Measurements from ENCODE around the gene LMBR1L. TPM values are rescaled to one million over a fixed set of nuclear protein-coding genes. Genes with fewer than 3 reads are reported as not detected.

Gene LMBR1L
- total RNA-seq, 1 donor from 2014 or later: 67.9 TPM

GRCh38 chr12:49094975-49095365 is 15.7 kb downstream of the LMBR1L start:
- Histone ChIP-seq H3K4me3 (ENCODE audit: low read depth, low read length) (no peak overlapping the region), H3K36me3 (ENCODE audit: control insufficient read depth, insufficient read depth, low read length) (no peaks in the 10 kb centered on the region), H3K27me3 (ENCODE audit: control insufficient read depth, insufficient read depth, low read length) (peaks cover 33% of the 10 kb centered on the region)
- TF ChIP-seq, protein P1, sequence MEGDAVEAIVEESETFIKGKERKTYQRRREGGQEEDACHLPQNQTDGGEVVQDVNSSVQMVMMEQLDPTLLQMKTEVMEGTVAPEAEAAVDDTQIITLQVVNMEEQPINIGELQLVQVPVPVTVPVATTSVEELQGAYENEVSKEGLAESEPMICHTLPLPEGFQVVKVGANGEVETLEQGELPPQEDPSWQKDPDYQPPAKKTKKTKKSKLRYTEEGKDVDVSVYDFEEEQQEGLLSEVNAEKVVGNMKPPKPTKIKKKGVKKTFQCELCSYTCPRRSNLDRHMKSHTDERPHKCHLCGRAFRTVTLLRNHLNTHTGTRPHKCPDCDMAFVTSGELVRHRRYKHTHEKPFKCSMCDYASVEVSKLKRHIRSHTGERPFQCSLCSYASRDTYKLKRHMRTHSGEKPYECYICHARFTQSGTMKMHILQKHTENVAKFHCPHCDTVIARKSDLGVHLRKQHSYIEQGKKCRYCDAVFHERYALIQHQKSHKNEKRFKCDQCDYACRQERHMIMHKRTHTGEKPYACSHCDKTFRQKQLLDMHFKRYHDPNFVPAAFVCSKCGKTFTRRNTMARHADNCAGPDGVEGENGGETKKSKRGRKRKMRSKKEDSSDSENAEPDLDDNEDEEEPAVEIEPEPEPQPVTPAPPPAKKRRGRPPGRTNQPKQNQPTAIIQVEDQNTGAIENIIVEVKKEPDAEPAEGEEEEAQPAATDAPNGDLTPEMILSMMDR (IDR thresholded peaks at IDR 0.05; ENCODE audit: insufficient read depth, low read length, poor library complexity, severe bottlenecking): no peak
- no peak for DNase-seq (ENCODE audit: low read depth)

DNA sequence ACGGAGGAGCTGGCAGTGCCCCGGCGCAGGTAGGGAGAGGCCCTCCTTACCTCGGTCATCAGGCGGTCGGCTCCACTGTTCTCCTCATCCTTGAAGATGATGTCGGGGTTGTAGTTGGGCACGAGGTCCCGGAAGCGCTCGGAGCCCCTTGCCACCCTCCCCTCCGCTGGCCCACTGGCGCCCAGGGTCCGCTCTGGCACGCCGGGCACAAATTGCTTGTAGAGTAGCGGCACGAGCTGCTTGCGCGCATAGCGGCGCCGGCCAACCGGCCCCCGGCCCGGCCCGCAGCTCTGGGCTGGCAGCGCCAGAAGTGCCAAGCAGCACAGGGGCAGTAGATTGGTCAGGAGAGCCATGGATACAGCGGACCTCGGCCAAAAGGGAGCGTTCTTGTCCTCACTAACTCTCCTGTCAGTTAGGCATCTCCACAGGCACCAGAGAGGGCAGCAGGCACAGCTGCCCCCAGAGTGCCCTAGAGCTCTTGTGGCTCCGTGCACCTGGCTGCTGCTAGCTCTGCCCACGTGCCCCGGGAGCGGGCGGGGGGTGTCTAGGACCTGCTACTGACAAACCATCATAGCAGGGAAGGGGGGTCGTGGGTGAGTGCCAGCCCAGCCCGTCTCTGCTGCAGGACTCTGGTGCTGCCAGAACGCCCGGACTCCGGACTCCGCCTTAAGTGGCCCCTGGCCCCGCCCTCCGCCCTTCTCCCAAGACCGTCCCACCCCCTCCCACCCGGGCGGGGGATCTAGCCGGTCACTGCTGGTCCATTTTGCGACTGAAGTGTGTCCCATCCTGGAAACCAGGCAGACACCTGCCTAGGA is 16.3 kb downstream of the LMBR1L start, which contains the start of gene DHH:
Gene DHH, minus strand, starts transcription at position 642 of the 815 bp plus-strand sequence. Its CDS starts 289 bp downstream, at position 353.
- no peak for DNase-seq (ENCODE audit: low read depth)
- Histone ChIP-seq H3K36me3 (ENCODE audit: control insufficient read depth, insufficient read depth, low read length) (no peaks in the 10 kb centered on the region), H3K4me3 (ENCODE audit: low read depth, low read length) (peak within 1 kb of the TSS; percentile 19), H3K27me3 (ENCODE audit: control insufficient read depth, insufficient read depth, low read length) (peaks cover 39% of the 10 kb centered on the region)
- TF ChIP-seq, protein P1 (IDR thresholded peaks at IDR 0.05; ENCODE audit: insufficient read depth, low read length, poor library complexity, severe bottlenecking): no peak

DNA sequence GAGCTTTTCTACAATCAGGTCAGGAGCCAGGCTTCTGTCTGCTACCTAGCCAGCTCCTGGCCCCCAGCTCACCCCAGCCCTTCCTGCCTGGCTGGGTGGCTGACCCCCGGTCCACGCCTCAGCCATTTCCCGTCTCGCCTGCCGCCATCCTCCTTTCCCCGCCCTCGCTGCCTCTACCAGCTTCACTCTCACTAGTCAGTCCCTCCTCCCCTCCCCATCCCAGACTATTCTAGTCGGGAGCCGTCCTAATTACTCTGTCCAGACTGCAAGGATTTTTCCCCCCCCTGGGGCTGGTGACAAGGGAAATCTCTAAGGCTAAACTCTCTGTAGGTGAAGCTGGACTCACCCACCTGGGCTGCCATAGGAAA is 16.9 kb downstream of the LMBR1L start:
- no peak for DNase-seq (ENCODE audit: low read depth)
- Histone ChIP-seq H3K27me3 (ENCODE audit: control insufficient read depth, insufficient read depth, low read length) (peaks cover 45% of the 10 kb centered on the region), H3K36me3 (ENCODE audit: control insufficient read depth, insufficient read depth, low read length) (no peaks in the 10 kb centered on the region), H3K4me3 (ENCODE audit: low read depth, low read length) (no peak overlapping the region)
- TF ChIP-seq, protein P1 (IDR thresholded peaks at IDR 0.05; ENCODE audit: insufficient read depth, low read length, poor library complexity, severe bottlenecking): no peak

GRCh38 chr12:49092816-49093406 is 17.7 kb downstream of the LMBR1L start:
- TF ChIP-seq, protein P1 (IDR thresholded peaks at IDR 0.05; ENCODE audit: insufficient read depth, low read length, poor library complexity, severe bottlenecking): no peak
- H3K36me3 ChIP-seq (ENCODE audit: control insufficient read depth, insufficient read depth, low read length): no peaks in the 10 kb centered on the region
- DNase-seq (ENCODE audit: low read depth): no peak
- H3K27me3 ChIP-seq (ENCODE audit: control insufficient read depth, insufficient read depth, low read length): peaks cover 47% of the 10 kb centered on the region
- H3K4me3 ChIP-seq (ENCODE audit: low read depth, low read length): no peak overlapping the region

DNA sequence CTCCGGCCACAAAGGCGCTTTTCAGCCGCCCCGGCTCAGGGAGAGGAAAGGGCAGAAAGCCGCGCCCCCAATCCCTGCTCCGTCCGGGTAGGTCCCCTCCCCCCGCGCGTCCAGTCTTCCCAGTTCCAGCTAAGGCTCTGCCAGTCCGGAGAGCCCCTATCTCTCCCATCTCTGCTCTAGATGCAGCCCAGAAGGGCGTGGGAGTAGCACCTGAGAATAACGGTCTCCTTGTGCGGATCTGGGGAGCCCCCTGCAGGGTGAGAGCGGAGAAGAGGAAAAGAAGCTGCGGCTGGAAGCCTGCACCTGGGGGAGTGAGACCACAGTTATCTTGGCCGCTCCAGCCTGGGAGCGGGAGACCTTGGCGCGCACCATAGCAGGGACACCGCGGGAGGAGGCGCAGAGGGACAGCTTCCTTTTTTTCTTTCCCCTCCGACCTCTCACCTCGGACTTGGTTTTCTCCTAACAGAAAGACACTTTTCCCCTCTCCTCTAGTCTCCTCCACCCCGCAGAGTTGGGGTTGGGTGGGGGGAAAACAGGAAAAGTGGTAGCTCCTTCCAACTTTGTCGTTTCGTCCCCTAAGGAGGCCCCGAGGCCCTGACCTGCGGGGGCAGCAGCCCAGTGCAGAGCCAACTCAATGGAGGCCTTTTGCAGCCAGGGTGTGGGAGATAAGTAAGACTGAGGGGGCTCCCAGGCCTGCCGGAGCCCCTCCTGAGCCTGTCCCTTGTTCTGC is 18.4 kb downstream of the LMBR1L start:
- TF ChIP-seq, protein P1 (IDR thresholded peaks at IDR 0.05; ENCODE audit: insufficient read depth, low read length, poor library complexity, severe bottlenecking): peak; percentile 78
- H3K27me3 ChIP-seq (ENCODE audit: control insufficient read depth, insufficient read depth, low read length): peaks cover 47% of the 10 kb centered on the region
- no peak for DNase-seq (ENCODE audit: low read depth)
- no peaks in the 10 kb centered on the region for H3K36me3 ChIP-seq (ENCODE audit: control insufficient read depth, insufficient read depth, low read length)
- peak overlapping the region; percentile 17 for H3K4me3 ChIP-seq (ENCODE audit: low read depth, low read length)

Measured in kidney epithelial cell (primary cell).